Fibroblast of mammary gland (primary cell): Measurements from ENCODE around the gene GPC6.

ENCODE experiments used
- DNase-seq: peaks from one replicate; pipeline ENCODE4 v3.0.0-alpha.2; 2010; ENCODE audit warnings: low read depth
- H3K4me3 ChIP-seq: 2 replicates; pipeline ENCODE4 v1.5.1; 2011; ENCODE audit warnings: low read depth, mild to moderate bottlenecking, low read length, moderate library complexity; ENCODE audit not compliant: control insufficient read depth
- TF ChIP-seq, protein P1 (sequence below): conservative IDR thresholded peaks from 2 replicates; pipeline ENCODE4 v1.5.1; 2011; ENCODE audit warnings: low read depth, low read length, inconsistent platforms; ENCODE audit not compliant: control insufficient read depth, insufficient read depth

The GPC6 gene

GRCh38 chr13:94455414-94455813 is 1228.8 kb downstream of the GPC6 start:
- TF ChIP-seq, protein P1, sequence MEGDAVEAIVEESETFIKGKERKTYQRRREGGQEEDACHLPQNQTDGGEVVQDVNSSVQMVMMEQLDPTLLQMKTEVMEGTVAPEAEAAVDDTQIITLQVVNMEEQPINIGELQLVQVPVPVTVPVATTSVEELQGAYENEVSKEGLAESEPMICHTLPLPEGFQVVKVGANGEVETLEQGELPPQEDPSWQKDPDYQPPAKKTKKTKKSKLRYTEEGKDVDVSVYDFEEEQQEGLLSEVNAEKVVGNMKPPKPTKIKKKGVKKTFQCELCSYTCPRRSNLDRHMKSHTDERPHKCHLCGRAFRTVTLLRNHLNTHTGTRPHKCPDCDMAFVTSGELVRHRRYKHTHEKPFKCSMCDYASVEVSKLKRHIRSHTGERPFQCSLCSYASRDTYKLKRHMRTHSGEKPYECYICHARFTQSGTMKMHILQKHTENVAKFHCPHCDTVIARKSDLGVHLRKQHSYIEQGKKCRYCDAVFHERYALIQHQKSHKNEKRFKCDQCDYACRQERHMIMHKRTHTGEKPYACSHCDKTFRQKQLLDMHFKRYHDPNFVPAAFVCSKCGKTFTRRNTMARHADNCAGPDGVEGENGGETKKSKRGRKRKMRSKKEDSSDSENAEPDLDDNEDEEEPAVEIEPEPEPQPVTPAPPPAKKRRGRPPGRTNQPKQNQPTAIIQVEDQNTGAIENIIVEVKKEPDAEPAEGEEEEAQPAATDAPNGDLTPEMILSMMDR = no peak
- no peak for DNase-seq
- H3K4me3 ChIP-seq = no peak overlapping the region
